NK-92 (cell line): Measurements from ENCODE around the gene ZNF831.

Experiments
- DNase-seq: peaks from one replicate; lab custom pipeline; 2025; ENCODE audit not compliant: unreplicated experiment; lab: John Stamatoyannopoulos, UW

ZNF831 gene

GRCh38 chr20:59139998-59140397 lies 23.6 kb upstream of the ZNF831 start:
- no peak for DNase-seq

- no peak for DNase-seq
These were observed 21.6 kb upstream of the ZNF831 start for GRCh38 chr20:59141818-59142581.

- DNase-seq, result no peak
These were observed 20.3 kb upstream of the ZNF831 start for GRCh38 chr20:59143326-59143725.

GRCh38 chr20:59144179-59144830 lies 19.3 kb upstream of the ZNF831 start:
- no peak for DNase-seq

GRCh38 chr20:59144831-59145196 lies 18.8 kb upstream of the ZNF831 start:
- no peak for DNase-seq

- DNase-seq, result no peak
These were observed 18.2 kb upstream of the ZNF831 start for GRCh38 chr20:59145247-59145923.

- no peak for DNase-seq
These were observed 17.5 kb upstream of the ZNF831 start for GRCh38 chr20:59145924-59146779.

GRCh38 chr20:59146780-59147565 lies 16.6 kb upstream of the ZNF831 start:
- DNase-seq, result no peak

GRCh38 chr20:59147586-59147985 lies 16.0 kb upstream of the ZNF831 start:
- no peak for DNase-seq

- no peak for DNase-seq
These were observed 14.7 kb upstream of the ZNF831 start for GRCh38 chr20:59148701-59149493.

- DNase-seq, result no peak
These were observed 13.7 kb upstream of the ZNF831 start for GRCh38 chr20:59149678-59150504.

- no peak for DNase-seq
These were observed 12.8 kb upstream of the ZNF831 start for GRCh38 chr20:59150821-59151251.

- DNase-seq, result no peak
These were observed 12.2 kb upstream of the ZNF831 start for GRCh38 chr20:59151391-59151790.

GRCh38 chr20:59151820-59152219 lies 11.8 kb upstream of the ZNF831 start:
- no peak for DNase-seq

GRCh38 chr20:59152559-59153354 lies 10.9 kb upstream of the ZNF831 start:
- no peak for DNase-seq

GRCh38 chr20:59153355-59153681 lies 10.3 kb upstream of the ZNF831 start:
- no peak for DNase-seq

GRCh38 chr20:59153832-59154231 lies 9.8 kb upstream of the ZNF831 start:
- no peak for DNase-seq
